Osteoblast (primary cell): ENCODE data around the gene LCN6. TPM values are rescaled to one million over a fixed set of nuclear protein-coding genes. Genes with fewer than 3 reads are reported as not detected.

Experiments used
- DNase-seq: peaks from one replicate; pipeline ENCODE4 v3.0.0; 2011; ENCODE audit warnings: low spot score, mixed read lengths; ENCODE audit not compliant: insufficient read length; ENCODE audit errors: missing footprints
- H2AFZ ChIP-seq: 2 replicates; pipeline ENCODE4 v1.6.0; 2011; ENCODE audit warnings: mild to moderate bottlenecking, low read length
- H3K27ac ChIP-seq: 2 replicates; pipeline ENCODE4 v1.5.1; 2011; ENCODE audit warnings: mild to moderate bottlenecking, low read depth, low read length, moderate library complexity
- H3K27me3 ChIP-seq: 2 replicates; pipeline ENCODE4 v1.6.0; 2012; ENCODE audit warnings: mild to moderate bottlenecking, control low read depth, inconsistent platforms, low read length, moderate library complexity; ENCODE audit not compliant: insufficient read depth
- H3K36me3 ChIP-seq: 2 replicates; pipeline ENCODE4 v1.5.1; 2011; ENCODE audit warnings: mild to moderate bottlenecking, low read length, control low read depth, moderate library complexity; ENCODE audit not compliant: insufficient read depth
- H3K4me1 ChIP-seq: 2 replicates; pipeline ENCODE4 v1.5.1; 2011; ENCODE audit warnings: mild to moderate bottlenecking, low read length, control low read depth, moderate library complexity; ENCODE audit not compliant: insufficient read depth
- H3K4me2 ChIP-seq: 2 replicates; pipeline ENCODE4 v1.6.0; 2011; ENCODE audit warnings: mild to moderate bottlenecking, low read length; ENCODE audit not compliant: insufficient read depth
- H3K4me3 ChIP-seq: fragments of 200-600 bp; sonication (generic); 3 replicates; pipeline ENCODE4 v1.5.1; 2012; ENCODE audit warnings: mild to moderate bottlenecking, low read length, inconsistent platforms; ENCODE audit not compliant: insufficient read depth
- H3K79me2 ChIP-seq: 2 replicates; pipeline ENCODE4 v1.6.0; 2012; ENCODE audit warnings: mild to moderate bottlenecking, low read length, control low read depth, inconsistent platforms; ENCODE audit not compliant: insufficient read depth
- H3K9me3 ChIP-seq: 2 replicates; pipeline ENCODE4 v1.5.1; 2011; ENCODE audit warnings: low read depth, low read length, control low read depth
- H4K20me1 ChIP-seq: 2 replicates; pipeline ENCODE4 v1.6.0; 2012; ENCODE audit warnings: mild to moderate bottlenecking, low read length, control low read depth; ENCODE audit not compliant: insufficient read depth
- total RNA-seq: library from RNA; depleted of rRNA; stranded (reverse); fragments of >200 nt; gene quantifications from 2 replicates; pipeline ENCODE4 v1.2.3, GENCODE V29; 2012
- TF ChIP-seq, protein P1 (sequence below): IDR thresholded peaks from 2 replicates; pipeline ENCODE4 v1.5.1; 2011; ENCODE audit warnings: mild to moderate bottlenecking, low read depth, low read length, moderate library complexity; ENCODE audit errors: extremely low read depth

The LCN6 gene
- total RNA-seq, 1 donor = not detected

DNA sequence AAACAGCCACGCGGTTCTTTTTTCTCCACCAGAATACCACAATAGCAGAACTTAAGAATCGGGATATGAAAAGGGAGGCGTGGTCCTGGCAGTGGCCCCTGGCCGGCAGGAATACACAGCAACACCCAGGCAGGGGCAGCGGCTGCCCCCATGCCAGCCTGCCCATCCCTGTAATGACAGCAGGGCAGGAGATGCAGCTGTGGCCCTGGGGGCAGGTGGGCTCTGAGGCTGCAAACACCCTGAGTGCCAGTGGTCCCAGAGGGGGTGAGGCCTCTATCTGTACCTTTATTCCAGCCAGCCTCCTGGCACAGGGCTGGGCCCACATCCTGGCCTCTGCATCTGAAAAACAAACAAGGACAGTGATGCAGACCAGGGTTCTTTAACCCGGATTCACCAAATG lies 23.6 kb downstream of the LCN6 start:
- H2AFZ ChIP-seq = no peak overlapping the region
- no peak overlapping the region for H3K4me2 ChIP-seq
- H3K27ac ChIP-seq = no peak overlapping the region
- H3K79me2 ChIP-seq = peaks cover 48% of the 10 kb centered on the region
- peaks cover 31% of the 10 kb centered on the region for H3K4me1 ChIP-seq
- peaks cover 74% of the 10 kb centered on the region for H4K20me1 ChIP-seq
- H3K27me3 ChIP-seq = no peaks in the 10 kb centered on the region
- DNase-seq = peak; percentile 29
- H3K36me3 ChIP-seq = peaks cover 43% of the 10 kb centered on the region
- H3K9me3 ChIP-seq = no peaks in the 10 kb centered on the region
- TF ChIP-seq, protein P1, sequence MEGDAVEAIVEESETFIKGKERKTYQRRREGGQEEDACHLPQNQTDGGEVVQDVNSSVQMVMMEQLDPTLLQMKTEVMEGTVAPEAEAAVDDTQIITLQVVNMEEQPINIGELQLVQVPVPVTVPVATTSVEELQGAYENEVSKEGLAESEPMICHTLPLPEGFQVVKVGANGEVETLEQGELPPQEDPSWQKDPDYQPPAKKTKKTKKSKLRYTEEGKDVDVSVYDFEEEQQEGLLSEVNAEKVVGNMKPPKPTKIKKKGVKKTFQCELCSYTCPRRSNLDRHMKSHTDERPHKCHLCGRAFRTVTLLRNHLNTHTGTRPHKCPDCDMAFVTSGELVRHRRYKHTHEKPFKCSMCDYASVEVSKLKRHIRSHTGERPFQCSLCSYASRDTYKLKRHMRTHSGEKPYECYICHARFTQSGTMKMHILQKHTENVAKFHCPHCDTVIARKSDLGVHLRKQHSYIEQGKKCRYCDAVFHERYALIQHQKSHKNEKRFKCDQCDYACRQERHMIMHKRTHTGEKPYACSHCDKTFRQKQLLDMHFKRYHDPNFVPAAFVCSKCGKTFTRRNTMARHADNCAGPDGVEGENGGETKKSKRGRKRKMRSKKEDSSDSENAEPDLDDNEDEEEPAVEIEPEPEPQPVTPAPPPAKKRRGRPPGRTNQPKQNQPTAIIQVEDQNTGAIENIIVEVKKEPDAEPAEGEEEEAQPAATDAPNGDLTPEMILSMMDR = no peak
- no peak overlapping the region for H3K4me3 ChIP-seq

DNA sequence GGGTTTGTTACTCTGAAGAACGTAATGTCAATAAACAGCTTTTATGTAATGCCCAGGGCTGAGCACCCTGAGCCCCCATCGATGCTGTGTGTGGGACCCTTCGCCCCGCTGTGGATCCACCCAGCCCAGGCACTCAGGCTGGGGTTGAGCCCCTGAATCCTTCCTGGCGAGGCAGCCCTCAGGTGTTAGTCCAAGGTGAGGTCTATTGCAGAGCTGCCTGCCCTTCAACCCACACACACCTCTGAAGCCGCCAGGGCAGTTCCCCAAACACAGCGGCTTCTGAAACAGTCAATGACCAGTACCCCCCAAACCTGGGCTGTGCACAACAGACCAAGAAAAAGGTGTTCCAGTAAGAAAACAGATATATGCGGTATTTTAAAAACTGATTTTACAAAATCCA lies 24.3 kb downstream of the LCN6 start:
- H3K79me2 ChIP-seq = peaks cover 40% of the 10 kb centered on the region
- H3K4me2 ChIP-seq = no peak overlapping the region
- no peaks in the 10 kb centered on the region for H3K9me3 ChIP-seq
- H3K4me3 ChIP-seq = no peak overlapping the region
- TF ChIP-seq, protein P1 = no peak
- peaks cover 26% of the 10 kb centered on the region for H3K4me1 ChIP-seq
- H3K27ac ChIP-seq = no peak overlapping the region
- H2AFZ ChIP-seq = no peak overlapping the region
- DNase-seq = peak; percentile 71
- H3K36me3 ChIP-seq = peaks cover 43% of the 10 kb centered on the region
- H4K20me1 ChIP-seq = peaks cover 67% of the 10 kb centered on the region
- no peaks in the 10 kb centered on the region for H3K27me3 ChIP-seq

DNA sequence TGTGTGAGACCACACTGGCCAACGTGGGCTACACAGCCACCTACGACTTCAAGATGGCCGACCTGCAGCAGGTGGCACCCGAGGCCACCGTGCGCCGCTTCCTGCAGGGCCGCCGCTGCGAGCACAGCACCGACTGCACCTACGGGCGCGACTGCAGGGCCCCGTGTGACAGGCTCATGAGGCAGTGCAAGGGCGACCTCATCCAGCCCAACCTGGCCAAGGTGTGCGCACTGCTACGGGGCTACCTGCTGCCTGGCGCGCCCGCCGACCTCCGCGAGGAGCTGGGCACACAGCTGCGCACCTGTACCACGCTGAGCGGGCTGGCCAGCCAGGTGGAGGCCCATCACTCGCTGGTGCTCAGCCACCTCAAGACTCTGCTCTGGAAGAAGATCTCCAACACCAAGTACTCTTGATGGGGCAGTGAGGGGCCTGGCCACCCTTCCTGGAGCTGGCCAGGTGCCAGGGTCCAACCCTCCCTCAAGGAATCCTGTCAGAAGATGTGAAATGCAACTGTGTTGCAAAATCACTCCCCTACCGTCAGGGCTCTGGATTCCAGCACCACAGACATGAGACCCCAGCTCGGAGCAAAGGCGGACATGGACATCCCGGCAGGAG lies 24.9 kb downstream of the LCN6 start:
- peaks cover 43% of the 10 kb centered on the region for H3K36me3 ChIP-seq
- H3K4me3 ChIP-seq = no peak overlapping the region
- no peak overlapping the region for H2AFZ ChIP-seq
- no peaks in the 10 kb centered on the region for H3K9me3 ChIP-seq
- H4K20me1 ChIP-seq = peaks cover 66% of the 10 kb centered on the region
- no peak overlapping the region for H3K4me2 ChIP-seq
- H3K27me3 ChIP-seq = no peaks in the 10 kb centered on the region
- peaks cover 35% of the 10 kb centered on the region for H3K79me2 ChIP-seq
- H3K27ac ChIP-seq = no peak overlapping the region
- H3K4me1 ChIP-seq = peaks cover 25% of the 10 kb centered on the region
- peak; percentile 43 for DNase-seq
- TF ChIP-seq, protein P1 = no peak

DNA sequence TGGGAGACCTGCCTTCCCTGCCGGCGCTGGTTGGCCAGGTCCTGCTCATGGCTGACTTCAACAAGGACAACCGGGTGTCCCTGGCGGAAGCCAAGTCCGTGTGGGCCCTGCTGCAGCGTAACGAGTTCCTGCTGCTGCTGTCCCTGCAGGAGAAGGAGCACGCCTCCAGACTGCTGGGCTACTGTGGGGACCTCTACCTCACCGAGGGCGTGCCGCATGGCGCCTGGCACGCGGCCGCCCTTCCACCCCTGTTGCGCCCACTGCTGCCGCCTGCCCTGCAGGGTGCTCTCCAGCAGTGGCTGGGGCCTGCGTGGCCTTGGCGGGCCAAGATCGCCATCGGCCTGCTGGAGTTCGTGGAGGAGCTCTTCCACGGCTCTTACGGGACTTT lies 25.4 kb downstream of the LCN6 start:
- H4K20me1 ChIP-seq = peaks cover 66% of the 10 kb centered on the region
- peaks cover 43% of the 10 kb centered on the region for H3K36me3 ChIP-seq
- no peaks in the 10 kb centered on the region for H3K27me3 ChIP-seq
- H3K4me2 ChIP-seq = no peak overlapping the region
- peak; percentile 78 for DNase-seq
- no peak overlapping the region for H3K4me3 ChIP-seq
- H2AFZ ChIP-seq = no peak overlapping the region
- H3K27ac ChIP-seq = no peak overlapping the region
- TF ChIP-seq, protein P1 = no peak
- H3K9me3 ChIP-seq = no peaks in the 10 kb centered on the region
- H3K79me2 ChIP-seq = peaks cover 31% of the 10 kb centered on the region
- H3K4me1 ChIP-seq = peaks cover 25% of the 10 kb centered on the region
